Uterus (tissue), 4 donors: Measurements from ENCODE around the gene ZNF547. TPM values are rescaled to one million over a fixed set of nuclear protein-coding genes. Genes with fewer than 3 reads are reported as not detected.
A peak's percentile ranks its signal among the peaks of the same experiment; 100 is the strongest.

ENCODE experiments used
- DNase-seq, 2 donors: peaks; one replicate each; pipeline ENCODE4 v3.0.0-alpha.2; 2019 to 2020
- H3K27ac ChIP-seq, 2 donors: fragments of 200-600 bp; sonication (generic); 1 replicate in 1 of 2; 2 replicates in 1 of 2; pipeline ENCODE4 v1.5.1; 2016 to 2018
- H3K27me3 ChIP-seq, 2 donors: fragments of 200-600 bp; sonication (generic); one replicate each; pipeline ENCODE4 v1.5.1; 2018 to 2019; ENCODE audit warnings: control low read depth in 1 of 2
- H3K36me3 ChIP-seq, 2 donors: fragments of 200-600 bp; sonication (generic); one replicate each; pipeline ENCODE4 v1.5.1; 2019; ENCODE audit warnings: control low read depth in 1 of 2
- H3K4me1 ChIP-seq, 2 donors: fragments of 200-600 bp; sonication (generic); one replicate each; pipeline ENCODE4 v1.5.1; 2018 to 2019; ENCODE audit warnings: control low read depth in 1 of 2
- H3K4me3 ChIP-seq, 2 donors: fragments of 200-600 bp; sonication (generic); 1 replicate in 1 of 2; 2 replicates in 1 of 2; pipeline ENCODE4 v1.5.1; 2018 to 2019; ENCODE audit warnings: mild to moderate bottlenecking in 1 of 2
- H3K9me3 ChIP-seq, 2 donors: fragments of 200-600 bp; sonication (generic); one replicate each; pipeline ENCODE4 v1.5.1; 2019; ENCODE audit warnings: control low read depth in 1 of 2
- POLR2A ChIP-seq, 2 donors: fragments of 450-650 bp; IDR thresholded peaks; one replicate each; pipeline ENCODE4 v1.6.1; 2016; ENCODE audit warnings: antibody characterized with exemption in 2 of 2, mild to moderate bottlenecking in 1 of 2, moderate library complexity in 1 of 2
- intact Hi-C: fragments of 100-400 bp; cut with DNase I; formaldehyde crosslinking; loops from one replicate; pipeline ENCODE4 v1.15.1; 2023; ENCODE audit warnings: low total_unique reads
- total RNA-seq, 4 donors: library from RNA; depleted of rRNA in 3 of 4; stranded (reverse); fragments of >200 nt in 3 of 4; gene quantifications; one replicate each; pipeline versions ENCODE4 v1.1.0 to v1.2.4, GENCODE V29; 2014 to 2023
- TF ChIP-seq, protein P1 (sequence below), 4 experiments: fragments of 200-600 bp in 2 of 4; fragments of 450-650 bp in 2 of 4; sonication (generic) in 2 of 4; IDR thresholded peaks; one replicate each; pipeline ENCODE4 v1.5.1; 2016 to 2019; ENCODE audit warnings: antibody characterized with exemption in 4 of 4, mild to moderate bottlenecking in 2 of 4, moderate library complexity in 1 of 4
- donor health status: DM: yes; HTN: yes; CAD: no.

Gene ZNF547
- total RNA-seq, 4 donors from 2014 or later: 2.1 to 5.7 TPM; not detected in 2

DNA sequence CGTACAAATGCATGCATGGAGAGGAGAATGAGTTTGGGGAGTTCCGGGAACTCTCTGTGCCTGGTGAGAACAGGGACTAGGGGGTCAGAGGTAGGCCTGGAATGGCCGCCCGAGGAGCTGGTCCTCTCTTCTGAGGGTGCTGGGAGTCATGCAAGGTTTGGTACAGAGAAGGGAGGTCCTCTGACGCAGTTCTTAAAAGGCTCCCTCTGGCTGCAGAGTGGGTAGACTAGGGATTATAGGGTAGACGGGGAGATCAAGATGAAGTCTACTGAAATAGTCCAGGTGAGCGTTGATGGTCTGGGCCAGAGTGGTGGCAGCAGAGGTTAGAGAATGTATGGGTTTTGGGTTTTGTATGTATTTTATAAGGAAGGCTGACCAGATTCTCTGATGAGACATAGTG, 11.5 kb upstream of the ZNF547 start:
- DNase-seq: no peak
- Histone ChIP-seq H3K27me3 (no peaks in the 10 kb centered on the region), H3K4me1 (peaks cover 0 to 4% of the 10 kb centered on the region in 2 donors), H3K4me3 (peak overlapping the region; percentile 66 to 77), H3K27ac (peak overlapping the region; percentile 32 to 37), H3K36me3 (no peaks in the 10 kb centered on the region), H3K9me3 (peaks cover 0 to 47% of the 10 kb centered on the region in 2 donors)
- intact Hi-C loops: no loop called here
- TF ChIP-seq, protein P1, sequence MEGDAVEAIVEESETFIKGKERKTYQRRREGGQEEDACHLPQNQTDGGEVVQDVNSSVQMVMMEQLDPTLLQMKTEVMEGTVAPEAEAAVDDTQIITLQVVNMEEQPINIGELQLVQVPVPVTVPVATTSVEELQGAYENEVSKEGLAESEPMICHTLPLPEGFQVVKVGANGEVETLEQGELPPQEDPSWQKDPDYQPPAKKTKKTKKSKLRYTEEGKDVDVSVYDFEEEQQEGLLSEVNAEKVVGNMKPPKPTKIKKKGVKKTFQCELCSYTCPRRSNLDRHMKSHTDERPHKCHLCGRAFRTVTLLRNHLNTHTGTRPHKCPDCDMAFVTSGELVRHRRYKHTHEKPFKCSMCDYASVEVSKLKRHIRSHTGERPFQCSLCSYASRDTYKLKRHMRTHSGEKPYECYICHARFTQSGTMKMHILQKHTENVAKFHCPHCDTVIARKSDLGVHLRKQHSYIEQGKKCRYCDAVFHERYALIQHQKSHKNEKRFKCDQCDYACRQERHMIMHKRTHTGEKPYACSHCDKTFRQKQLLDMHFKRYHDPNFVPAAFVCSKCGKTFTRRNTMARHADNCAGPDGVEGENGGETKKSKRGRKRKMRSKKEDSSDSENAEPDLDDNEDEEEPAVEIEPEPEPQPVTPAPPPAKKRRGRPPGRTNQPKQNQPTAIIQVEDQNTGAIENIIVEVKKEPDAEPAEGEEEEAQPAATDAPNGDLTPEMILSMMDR (IDR thresholded peaks at IDR 0.05): no peak
- TF ChIP-seq POLR2A (IDR thresholded peaks at IDR 0.05): no peak

DNA sequence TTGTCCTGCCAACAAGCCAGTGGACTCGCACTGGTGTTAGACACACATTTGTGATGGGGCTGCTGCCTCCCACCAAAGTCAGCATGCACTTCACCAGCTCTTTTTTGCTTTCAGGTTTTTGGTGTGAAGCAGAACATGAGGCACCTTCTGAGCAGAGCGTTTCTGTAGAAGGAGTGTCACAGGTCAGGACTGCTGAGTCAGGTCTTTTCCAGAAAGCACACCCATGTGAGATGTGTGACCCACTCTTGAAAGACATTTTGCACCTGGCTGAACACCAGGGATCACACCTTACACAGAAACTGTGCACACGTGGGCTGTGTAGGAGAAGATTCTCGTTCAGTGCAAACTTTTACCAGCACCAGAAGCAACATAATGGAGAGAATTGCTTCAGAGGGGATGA, 7.4 kb upstream of the ZNF547 start:
- Histone ChIP-seq H3K4me1 (peaks cover 0 to 4% of the 10 kb centered on the region in 2 donors), H3K4me3 (no peak overlapping the region), H3K36me3 (no peaks in the 10 kb centered on the region), H3K27me3 (no peaks in the 10 kb centered on the region), H3K27ac (no peak overlapping the region), H3K9me3 (peaks cover 0 to 81% of the 10 kb centered on the region in 2 donors)
- DNase-seq: no peak
- TF ChIP-seq, protein P1 (IDR thresholded peaks at IDR 0.05): no peak
- no peak for TF ChIP-seq POLR2A (IDR thresholded peaks at IDR 0.05)
- intact Hi-C loops: no loop called here

DNA sequence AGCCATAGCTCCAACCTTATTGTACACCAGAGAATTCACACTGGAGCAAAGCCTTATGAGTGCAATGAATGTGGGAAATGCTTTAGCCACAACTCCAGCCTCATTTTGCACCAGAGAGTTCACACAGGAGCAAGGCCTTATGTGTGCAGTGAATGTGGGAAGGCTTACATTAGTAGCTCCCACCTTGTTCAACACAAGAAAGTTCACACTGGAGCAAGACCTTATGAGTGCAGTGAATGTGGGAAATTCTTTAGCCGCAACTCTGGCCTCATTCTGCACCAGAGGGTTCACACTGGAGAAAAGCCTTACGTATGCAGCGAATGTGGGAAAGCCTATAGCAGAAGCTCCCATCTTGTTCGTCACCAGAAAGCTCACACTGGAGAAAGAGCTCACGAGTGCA, 5.9 kb upstream of the ZNF547 start:
- no peaks in the 10 kb centered on the region for H3K36me3 ChIP-seq
- intact Hi-C loops: no loop called here
- TF ChIP-seq, protein P1 (IDR thresholded peaks at IDR 0.05): no peak
- no peak for TF ChIP-seq POLR2A (IDR thresholded peaks at IDR 0.05)
- H3K27me3 ChIP-seq: no peaks in the 10 kb centered on the region
- no peak for DNase-seq
- no peak overlapping the region for H3K4me3 ChIP-seq
- H3K4me1 ChIP-seq: no peaks in the 10 kb centered on the region
- H3K9me3 ChIP-seq: peaks cover 0 to 77% of the 10 kb centered on the region in 2 donors
- H3K27ac ChIP-seq: no peak overlapping the region

DNA sequence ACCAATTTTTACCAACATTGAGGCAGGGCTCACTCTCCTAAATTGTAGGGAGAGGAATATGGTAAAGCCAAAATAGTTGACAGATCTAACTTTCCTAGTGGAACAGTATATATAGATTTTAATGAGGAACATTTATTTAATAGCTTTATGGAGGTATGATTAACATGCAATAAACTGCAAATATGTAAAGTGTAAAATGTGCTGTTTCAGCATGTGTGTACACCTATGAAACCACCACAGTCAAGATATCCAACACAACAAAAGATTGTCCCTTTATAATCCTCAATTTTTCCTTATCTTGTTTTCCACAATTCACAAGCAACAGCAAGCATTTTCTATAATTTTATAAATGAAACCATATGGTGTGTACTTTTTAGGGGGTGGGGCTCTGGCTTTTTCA, 4.1 kb upstream of the ZNF547 start:
- H3K27ac ChIP-seq: no peak overlapping the region
- intact Hi-C loops: no loop called here
- no peaks in the 10 kb centered on the region for H3K27me3 ChIP-seq
- no peaks in the 10 kb centered on the region for H3K4me1 ChIP-seq
- DNase-seq: no peak
- no peaks in the 10 kb centered on the region for H3K36me3 ChIP-seq
- no peak overlapping the region for H3K4me3 ChIP-seq
- H3K9me3 ChIP-seq: peaks cover 0 to 60% of the 10 kb centered on the region in 2 donors
- TF ChIP-seq POLR2A (IDR thresholded peaks at IDR 0.05): no peak
- TF ChIP-seq, protein P1 (IDR thresholded peaks at IDR 0.05): no peak

DNA sequence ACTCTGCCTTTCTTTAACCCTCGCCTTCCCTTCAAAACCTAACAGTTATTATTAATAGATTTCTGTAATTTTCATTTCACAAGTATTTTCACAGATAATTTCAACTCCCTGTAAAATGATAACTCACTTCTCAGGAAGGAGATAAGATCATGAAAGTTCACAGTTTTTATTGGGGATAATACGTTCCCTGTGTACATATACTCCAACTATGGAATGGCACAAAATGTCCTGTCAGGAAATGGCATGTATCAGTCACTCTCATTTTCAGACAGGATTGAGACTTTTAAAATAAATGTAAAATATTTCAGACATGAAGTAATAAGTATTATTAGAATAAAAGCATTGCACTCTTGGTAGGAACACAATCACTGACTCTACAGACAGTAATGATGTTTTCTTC, 932 bp upstream of the ZNF547 start:
- no peak overlapping the region for H3K4me3 ChIP-seq
- no peaks in the 10 kb centered on the region for H3K36me3 ChIP-seq
- DNase-seq: no peak
- intact Hi-C loops: no loop called here
- TF ChIP-seq POLR2A (IDR thresholded peaks at IDR 0.05): no peak
- TF ChIP-seq, protein P1 (IDR thresholded peaks at IDR 0.05): no peak
- no peaks in the 10 kb centered on the region for H3K27me3 ChIP-seq
- H3K4me1 ChIP-seq: no peaks in the 10 kb centered on the region
- H3K27ac ChIP-seq: peak overlapping the region; percentile 81 to 97
- H3K9me3 ChIP-seq: peaks cover 0 to 42% of the 10 kb centered on the region in 2 donors
